DOHH2 (cell line): ENCODE data around the gene SLC30A5.

Experiments used
- H3F3A ChIP-seq: fragments of 200-600 bp; sonication (generic), shearing (Covaris generic); 2 replicates; pipeline ENCODE4 v1.6.0; 2016; ENCODE audit warnings: antibody characterized with exemption, mild to moderate bottlenecking; ENCODE audit not compliant: control insufficient read depth, insufficient read depth
- H3K27ac ChIP-seq: fragments of 200-600 bp; sonication (generic); 2 replicates; pipeline ENCODE4 v1.5.1; 2014; ENCODE audit warnings: low read depth, mild to moderate bottlenecking, low read length, moderate library complexity
- H3K27me3 ChIP-seq: fragments of 200-600 bp; sonication (generic); 2 replicates; pipeline ENCODE4 v1.6.1; 2014; ENCODE audit warnings: mild to moderate bottlenecking, low read length, mixed read lengths; ENCODE audit not compliant: control insufficient read depth
- H3K36me3 ChIP-seq: fragments of 200-600 bp; sonication (generic); 2 replicates; pipeline ENCODE4 v1.6.1; 2014; ENCODE audit warnings: mild to moderate bottlenecking, low read length, moderate library complexity, mixed read lengths; ENCODE audit not compliant: control insufficient read depth
- H3K4me1 ChIP-seq: fragments of 200-600 bp; sonication (generic); 2 replicates; pipeline ENCODE4 v1.6.1; 2014; ENCODE audit warnings: mild to moderate bottlenecking, low read length, mixed read lengths; ENCODE audit not compliant: control insufficient read depth
- H3K4me2 ChIP-seq: fragments of 200-600 bp; sonication (generic); 2 replicates; pipeline ENCODE4 v1.6.0; 2014; ENCODE audit warnings: mild to moderate bottlenecking, low read length, moderate library complexity
- H3K4me3 ChIP-seq: fragments of 200-600 bp; sonication (generic); 2 replicates; pipeline ENCODE4 v1.5.1; 2014; ENCODE audit warnings: mild to moderate bottlenecking, low read length, mixed read lengths
- H3K79me2 ChIP-seq: fragments of 200-600 bp; sonication (generic); 2 replicates; pipeline ENCODE4 v1.6.1; 2014; ENCODE audit warnings: mild to moderate bottlenecking, low read length, mixed read lengths; ENCODE audit not compliant: control insufficient read depth
- H3K9me2 ChIP-seq: fragments of 200-600 bp; sonication (generic); replicated peaks from 2 replicates; pipeline ENCODE4 v1.6.1; 2014; ENCODE audit warnings: mild to moderate bottlenecking, low read length, mixed read lengths; ENCODE audit not compliant: control insufficient read depth
- H3K9me3 ChIP-seq: fragments of 200-600 bp; sonication (generic); 2 replicates; pipeline ENCODE4 v1.6.1; 2014; ENCODE audit warnings: antibody characterized with exemption, low read length, mixed read lengths; ENCODE audit not compliant: control insufficient read depth, insufficient read depth
- H4K20me1 ChIP-seq: fragments of 200-600 bp; sonication (generic); 2 replicates; pipeline ENCODE4 v1.6.0; 2014; ENCODE audit warnings: low read depth, mild to moderate bottlenecking, antibody characterized with exemption, low read length, moderate library complexity; ENCODE audit not compliant: control insufficient read depth, insufficient read depth
- EZH2phosphoT487 ChIP-seq: fragments of 200-600 bp; sonication (generic); IDR thresholded peaks from 2 replicates; pipeline ENCODE4 v1.6.1; 2017; ENCODE audit warnings: borderline replicate concordance, mild to moderate bottlenecking, antibody characterized with exemption, low read length, moderate library complexity, mixed read lengths
- TF ChIP-seq, protein P1 (sequence below): fragments of 200-600 bp; sonication (generic); IDR thresholded peaks from one replicate; pipeline ENCODE4 v1.5.1; 2014; ENCODE audit warnings: antibody characterized with exemption, mild to moderate bottlenecking, low read depth, low read length; ENCODE audit not compliant: poor library complexity, severe bottlenecking

Gene SLC30A5

DNA sequence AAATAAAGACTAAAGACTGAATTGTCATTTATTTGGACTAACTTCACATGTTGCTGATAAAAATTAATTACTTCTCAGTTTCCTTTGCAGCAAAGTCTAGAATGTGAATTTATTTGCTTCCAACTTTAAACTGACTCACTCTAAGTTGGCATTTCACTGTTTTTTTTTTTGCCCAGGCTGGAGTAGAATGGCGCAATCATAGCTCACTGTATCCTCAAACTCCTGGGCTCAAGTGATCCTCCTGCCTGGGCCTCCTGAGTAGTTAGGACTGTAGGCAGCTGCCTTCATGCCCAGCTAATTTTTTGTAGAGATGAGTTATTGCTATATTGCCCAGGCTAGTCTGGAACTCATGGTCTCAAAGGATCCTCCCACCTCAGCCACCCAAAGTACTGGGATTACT, 76.7 kb downstream of the SLC30A5 start:
- Histone ChIP-seq H3K4me1 (peaks cover 55% of the 10 kb centered on the region), H3K4me2 (peak overlapping the region; percentile 31)

DNA sequence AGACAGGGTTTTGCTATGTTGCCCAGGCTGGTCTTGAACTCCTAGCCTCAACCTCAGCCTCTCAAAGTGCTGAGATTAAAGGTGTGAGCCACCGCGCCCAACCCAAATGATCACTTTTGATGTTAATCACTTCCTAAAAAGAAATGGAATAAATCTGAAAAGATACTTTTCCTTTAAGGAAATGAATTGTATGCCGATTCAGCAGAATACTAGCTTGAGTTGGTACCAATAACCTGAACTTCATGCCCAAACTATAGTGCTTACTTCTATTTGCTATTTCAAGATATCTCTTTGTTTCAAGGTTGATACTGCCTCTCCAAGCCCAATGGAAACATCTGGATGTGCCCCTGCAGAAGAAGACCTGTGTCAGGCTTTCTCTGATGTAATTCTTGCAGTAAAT, 77.2 kb downstream of the SLC30A5 start:
- TF ChIP-seq, protein P1, sequence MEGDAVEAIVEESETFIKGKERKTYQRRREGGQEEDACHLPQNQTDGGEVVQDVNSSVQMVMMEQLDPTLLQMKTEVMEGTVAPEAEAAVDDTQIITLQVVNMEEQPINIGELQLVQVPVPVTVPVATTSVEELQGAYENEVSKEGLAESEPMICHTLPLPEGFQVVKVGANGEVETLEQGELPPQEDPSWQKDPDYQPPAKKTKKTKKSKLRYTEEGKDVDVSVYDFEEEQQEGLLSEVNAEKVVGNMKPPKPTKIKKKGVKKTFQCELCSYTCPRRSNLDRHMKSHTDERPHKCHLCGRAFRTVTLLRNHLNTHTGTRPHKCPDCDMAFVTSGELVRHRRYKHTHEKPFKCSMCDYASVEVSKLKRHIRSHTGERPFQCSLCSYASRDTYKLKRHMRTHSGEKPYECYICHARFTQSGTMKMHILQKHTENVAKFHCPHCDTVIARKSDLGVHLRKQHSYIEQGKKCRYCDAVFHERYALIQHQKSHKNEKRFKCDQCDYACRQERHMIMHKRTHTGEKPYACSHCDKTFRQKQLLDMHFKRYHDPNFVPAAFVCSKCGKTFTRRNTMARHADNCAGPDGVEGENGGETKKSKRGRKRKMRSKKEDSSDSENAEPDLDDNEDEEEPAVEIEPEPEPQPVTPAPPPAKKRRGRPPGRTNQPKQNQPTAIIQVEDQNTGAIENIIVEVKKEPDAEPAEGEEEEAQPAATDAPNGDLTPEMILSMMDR: no peak
- H3K27me3 ChIP-seq: no peaks in the 10 kb centered on the region
- H3K4me1 ChIP-seq: peaks cover 56% of the 10 kb centered on the region
- peaks cover 30% of the 10 kb centered on the region for H3F3A ChIP-seq
- no peaks in the 10 kb centered on the region for H4K20me1 ChIP-seq
- peak overlapping the region; percentile 7; the same call in 1 of the 2 replicates for H3K4me3 ChIP-seq
- no peak overlapping the region for H3K27ac ChIP-seq
- peaks cover 50% of the 10 kb centered on the region for H3K79me2 ChIP-seq
- H3K36me3 ChIP-seq: peaks cover 86% of the 10 kb centered on the region
- H3K9me2 ChIP-seq: no peaks in the 10 kb centered on the region
- H3K4me2 ChIP-seq: peak overlapping the region; percentile 31
- H3K9me3 ChIP-seq: no peaks in the 10 kb centered on the region

More for the DNA sequence above, 76.7 kb downstream of the SLC30A5 start:
- no peaks in the 10 kb centered on the region for H3K9me2 ChIP-seq
- H3K27ac ChIP-seq: no peak overlapping the region
- peaks cover 82% of the 10 kb centered on the region for H3K36me3 ChIP-seq
- H3K27me3 ChIP-seq: no peaks in the 10 kb centered on the region
- no peaks in the 10 kb centered on the region for H3K9me3 ChIP-seq
- H3K79me2 ChIP-seq: peaks cover 50% of the 10 kb centered on the region
- peaks cover 27% of the 10 kb centered on the region for H3F3A ChIP-seq
- H4K20me1 ChIP-seq: no peaks in the 10 kb centered on the region
- no peak overlapping the region for H3K4me3 ChIP-seq
- TF ChIP-seq EZH2phosphoT487: no peak
- TF ChIP-seq, protein P1: no peak
